Activated gamma-delta T cell treated with Interleukin-2 at 50 U/mL for 16 hours (primary cell): ENCODE results near the gene KHDC1.
"Not testable (repeated sequence)": the region's sequence is repeated elsewhere in the genome, so short reads cannot be mapped to it uniquely, and the experiment has no call there.

Source experiments
- DNase-seq: peaks from one replicate; pipeline ENCODE4 v3.0.0-alpha.2; 2020

KHDC1 gene

GRCh38 chr6:73262671-73263569 lies at the start of gene KHDC1:
KHDC1 (minus strand) TSS chr6:73263196; CDS start chr6:73242517, 20,679 bp downstream.
- peak; percentile 58 for DNase-seq

- not testable (repeated sequence) for DNase-seq
Observed at GRCh38 chr6:73310503-73310845, 47.5 kb upstream of the KHDC1 start.

GRCh38 chr6:73309785-73310502 lies 46.9 kb upstream of the KHDC1 start:
- peak; percentile 45 for DNase-seq

GRCh38 chr6:73309535-73309784 lies 46.5 kb upstream of the KHDC1 start:
- no peak for DNase-seq

- DNase-seq = no peak
Observed at GRCh38 chr6:73308712-73309534, 45.9 kb upstream of the KHDC1 start.

GRCh38 chr6:73303773-73304172 lies 40.8 kb upstream of the KHDC1 start:
- not testable (repeated sequence) for DNase-seq

GRCh38 chr6:73302339-73302738 lies 39.3 kb upstream of the KHDC1 start:
- DNase-seq = no peak

- no peak for DNase-seq
Observed at GRCh38 chr6:73299151-73299971, 36.4 kb upstream of the KHDC1 start.

- DNase-seq = no peak
Observed at GRCh38 chr6:73293331-73293730, 30.3 kb upstream of the KHDC1 start.

GRCh38 chr6:73290435-73290834 lies 27.4 kb upstream of the KHDC1 start:
- no peak for DNase-seq

GRCh38 chr6:73286752-73287151 lies 23.8 kb upstream of the KHDC1 start:
- DNase-seq = no peak

- DNase-seq = no peak
Observed at GRCh38 chr6:73285674-73286283, 22.8 kb upstream of the KHDC1 start.

- no peak for DNase-seq
Observed at GRCh38 chr6:73282871-73283270, 19.9 kb upstream of the KHDC1 start.

- not testable (repeated sequence) for DNase-seq
Observed at GRCh38 chr6:73281684-73282083, 18.7 kb upstream of the KHDC1 start.

GRCh38 chr6:73269296-73269695 lies 6.3 kb upstream of the KHDC1 start:
- not testable (repeated sequence) for DNase-seq

GRCh38 chr6:73268896-73269295 lies 5.9 kb upstream of the KHDC1 start:
- DNase-seq = not testable (repeated sequence)

- DNase-seq = no peak
Observed at GRCh38 chr6:73264446-73264845, 1.4 kb upstream of the KHDC1 start.

- no peak for DNase-seq
Observed at GRCh38 chr6:73263570-73263909, 544 bp upstream of the KHDC1 start.

GRCh38 chr6:73258721-73259120 lies 4.3 kb downstream of the KHDC1 start:
- no peak for DNase-seq

- DNase-seq = not testable (repeated sequence)
Observed at GRCh38 chr6:73254323-73254722, 8.7 kb downstream of the KHDC1 start.

- DNase-seq = no peak
Observed at GRCh38 chr6:73252703-73253102, 10.3 kb downstream of the KHDC1 start.

- no peak for DNase-seq
Observed at GRCh38 chr6:73250016-73250415, 13.0 kb downstream of the KHDC1 start.
